ENCODE results near the gene PDE11A. TPM values are rescaled to one million over a fixed set of nuclear protein-coding genes. Genes with fewer than 3 reads are reported as not detected.

The PDE11A gene
- total RNA-seq, 2 experiments from 2014 or later = not detected

DNA sequence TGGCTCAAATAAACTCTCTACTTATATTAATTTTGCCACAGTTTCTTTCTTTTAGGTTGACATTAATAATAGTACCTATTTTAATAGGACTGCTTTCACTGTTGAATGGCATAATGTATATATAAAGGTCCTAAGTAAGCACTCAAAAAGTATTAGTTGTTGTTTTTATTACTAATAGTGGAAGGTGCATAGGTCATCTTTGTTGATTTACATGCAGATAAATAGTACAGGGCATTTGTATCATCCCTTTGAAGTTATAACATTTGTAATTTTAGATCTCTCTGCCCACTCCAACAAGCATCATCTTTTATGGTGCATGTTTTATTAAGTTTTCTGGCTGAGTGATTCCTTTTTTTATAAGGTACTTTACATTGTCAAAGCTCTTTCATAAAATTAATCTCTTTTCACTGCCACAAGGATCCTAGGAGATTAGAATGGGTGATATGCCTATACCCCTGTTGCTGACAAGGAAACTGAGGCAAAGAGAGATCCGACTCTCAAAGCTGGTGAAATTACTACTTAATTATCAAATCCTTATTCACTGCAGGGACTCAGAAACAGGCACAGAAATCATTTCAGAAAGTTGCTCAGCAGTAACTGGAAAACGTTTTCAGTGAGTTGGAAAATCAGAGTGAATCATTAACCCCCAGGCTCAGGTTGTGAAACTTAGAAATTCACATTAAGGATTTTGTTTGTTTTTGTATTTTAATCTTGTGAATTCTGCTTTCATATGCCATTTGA, 380.4 kb downstream of the PDE11A start:
- no peaks in the 10 kb centered on the region for H3K36me3 Mint-ChIP-seq (ENCODE audit: low read depth)
- peaks cover 6% of the 10 kb centered on the region for H3K27me3 Mint-ChIP-seq
- no peak for ATAC-seq (ENCODE audit: poor library complexity)
- no peak overlapping the region for H3K4me3 ChIP-seq (ENCODE audit: low read length)
- no peaks in the 10 kb centered on the region for H3K9me3 Mint-ChIP-seq
- H3K4me1 ChIP-seq (ENCODE audit: insufficient read depth, low read length) = no peaks in the 10 kb centered on the region
- no peaks in the 10 kb centered on the region for H3K27me3 ChIP-seq (ENCODE audit: control insufficient read depth in 1 of 2, insufficient read depth in 2 of 2, low read length in 2 of 2)
- no peaks in the 10 kb centered on the region for H3K9me3 ChIP-seq (ENCODE audit: control insufficient read depth in 1 of 2, insufficient read depth in 1 of 2, low read length in 2 of 2)
- no peak overlapping the region for H3K4me3 Mint-ChIP-seq
- no peaks in the 10 kb centered on the region for H3K36me3 ChIP-seq (ENCODE audit: insufficient read depth, low read length)
- no peak for DNase-seq
- POLR2A ChIA-PET = no interaction called here
- no peak overlapping the region for H3K27ac ChIP-seq (ENCODE audit: low read depth in 1 of 2, low read length in 2 of 2)
- H3K27ac Mint-ChIP-seq = no peak overlapping the region
- intact Hi-C loops (cut with DNase I, micrococcal nuclease) = no loop called here
- CTCF ChIA-PET = no interaction called here
- TF ChIP-seq, protein P1, sequence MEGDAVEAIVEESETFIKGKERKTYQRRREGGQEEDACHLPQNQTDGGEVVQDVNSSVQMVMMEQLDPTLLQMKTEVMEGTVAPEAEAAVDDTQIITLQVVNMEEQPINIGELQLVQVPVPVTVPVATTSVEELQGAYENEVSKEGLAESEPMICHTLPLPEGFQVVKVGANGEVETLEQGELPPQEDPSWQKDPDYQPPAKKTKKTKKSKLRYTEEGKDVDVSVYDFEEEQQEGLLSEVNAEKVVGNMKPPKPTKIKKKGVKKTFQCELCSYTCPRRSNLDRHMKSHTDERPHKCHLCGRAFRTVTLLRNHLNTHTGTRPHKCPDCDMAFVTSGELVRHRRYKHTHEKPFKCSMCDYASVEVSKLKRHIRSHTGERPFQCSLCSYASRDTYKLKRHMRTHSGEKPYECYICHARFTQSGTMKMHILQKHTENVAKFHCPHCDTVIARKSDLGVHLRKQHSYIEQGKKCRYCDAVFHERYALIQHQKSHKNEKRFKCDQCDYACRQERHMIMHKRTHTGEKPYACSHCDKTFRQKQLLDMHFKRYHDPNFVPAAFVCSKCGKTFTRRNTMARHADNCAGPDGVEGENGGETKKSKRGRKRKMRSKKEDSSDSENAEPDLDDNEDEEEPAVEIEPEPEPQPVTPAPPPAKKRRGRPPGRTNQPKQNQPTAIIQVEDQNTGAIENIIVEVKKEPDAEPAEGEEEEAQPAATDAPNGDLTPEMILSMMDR (IDR thresholded peaks at IDR 0.05) = no peak
- H3K4me1 Mint-ChIP-seq (ENCODE audit: low read depth) = no peaks in the 10 kb centered on the region

DNA sequence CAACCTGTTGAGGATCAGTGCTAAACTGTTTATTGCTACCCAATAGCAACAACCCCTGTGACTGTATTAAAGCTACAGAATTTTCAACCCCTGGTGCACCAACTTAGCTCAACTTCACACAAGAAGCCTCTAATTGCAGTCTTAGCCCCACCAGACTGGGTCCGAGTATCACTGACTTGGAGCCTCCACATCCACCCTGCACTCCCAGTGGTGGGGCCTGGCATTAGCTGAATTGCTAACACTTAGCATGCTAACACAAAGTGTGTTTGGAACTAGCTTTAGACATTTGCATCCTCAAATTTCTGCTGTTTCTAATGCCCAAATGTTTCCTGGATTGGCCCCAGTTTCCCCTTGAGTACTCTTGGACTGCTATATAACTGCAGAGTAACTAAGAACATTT, 381.4 kb downstream of the PDE11A start:
- H3K36me3 Mint-ChIP-seq (ENCODE audit: low read depth) = no peaks in the 10 kb centered on the region
- Histone ChIP-seq H3K4me3 (ENCODE audit: low read length) (no peak overlapping the region), H3K27ac (ENCODE audit: low read depth in 1 of 2, low read length in 2 of 2) (no peak overlapping the region), H3K36me3 (ENCODE audit: insufficient read depth, low read length) (no peaks in the 10 kb centered on the region), H3K4me1 (ENCODE audit: insufficient read depth, low read length) (no peaks in the 10 kb centered on the region), H3K27me3 (ENCODE audit: control insufficient read depth in 1 of 2, insufficient read depth in 2 of 2, low read length in 2 of 2) (no peaks in the 10 kb centered on the region), H3K9me3 (ENCODE audit: control insufficient read depth in 1 of 2, insufficient read depth in 1 of 2, low read length in 2 of 2) (no peaks in the 10 kb centered on the region)
- DNase-seq (no peak), ATAC-seq (ENCODE audit: poor library complexity) (no peak)
- intact Hi-C loops (cut with DNase I, micrococcal nuclease) = no loop called here
- ChIA-PET POLR2A (no interaction called here), CTCF (no interaction called here)
- H3K27ac Mint-ChIP-seq = no peak overlapping the region
- H3K4me1 Mint-ChIP-seq (ENCODE audit: low read depth) = no peaks in the 10 kb centered on the region
- H3K9me3 Mint-ChIP-seq = no peaks in the 10 kb centered on the region
- TF ChIP-seq, protein P1 (IDR thresholded peaks at IDR 0.05) = no peak
- no peak overlapping the region for H3K4me3 Mint-ChIP-seq
- peaks cover 6% of the 10 kb centered on the region for H3K27me3 Mint-ChIP-seq

DNA sequence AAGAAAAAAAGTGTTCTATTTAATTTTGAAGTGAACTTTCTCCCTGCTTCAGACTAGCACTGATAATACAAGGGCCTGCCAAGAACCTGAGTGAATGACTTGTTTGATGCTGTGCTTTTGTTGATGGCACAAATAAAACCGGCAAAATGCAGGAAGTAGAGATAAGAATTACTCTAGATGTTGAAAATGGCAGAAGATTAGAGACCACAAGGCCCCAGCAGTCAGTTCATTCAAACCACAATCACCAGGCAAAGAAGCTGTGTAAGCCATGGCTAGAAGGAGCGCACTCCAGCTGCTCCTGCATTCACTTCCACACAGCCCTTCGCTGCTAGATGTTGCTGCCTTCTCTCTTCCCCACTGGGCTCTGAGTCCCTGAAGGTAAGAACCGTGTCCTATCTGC, 383.0 kb downstream of the PDE11A start:
- H3K4me3 ChIP-seq (ENCODE audit: low read length) = no peak overlapping the region
- intact Hi-C loops (cut with DNase I, micrococcal nuclease) = no loop called here
- DNase-seq (no peak), ATAC-seq (ENCODE audit: poor library complexity) (no peak)
- no peaks in the 10 kb centered on the region for H3K9me3 ChIP-seq (ENCODE audit: control insufficient read depth in 1 of 2, insufficient read depth in 1 of 2, low read length in 2 of 2)
- Mint-ChIP-seq H3K36me3 (ENCODE audit: low read depth) (no peaks in the 10 kb centered on the region), H3K27me3 (peaks cover 6% of the 10 kb centered on the region), H3K27ac (no peak overlapping the region), H3K4me3 (no peak overlapping the region), H3K4me1 (ENCODE audit: low read depth) (no peaks in the 10 kb centered on the region), H3K9me3 (no peaks in the 10 kb centered on the region)
- H3K36me3 ChIP-seq (ENCODE audit: insufficient read depth, low read length) = no peaks in the 10 kb centered on the region
- ChIA-PET CTCF (no interaction called here), POLR2A (no interaction called here)
- H3K27ac ChIP-seq (ENCODE audit: low read depth in 1 of 2, low read length in 2 of 2) = no peak overlapping the region
- TF ChIP-seq, protein P1 (IDR thresholded peaks at IDR 0.05) = no peak
- H3K4me1 ChIP-seq (ENCODE audit: insufficient read depth, low read length) = no peaks in the 10 kb centered on the region
- no peaks in the 10 kb centered on the region for H3K27me3 ChIP-seq (ENCODE audit: control insufficient read depth in 1 of 2, insufficient read depth in 2 of 2, low read length in 2 of 2)
